GM18520 (cell line): ENCODE measurements around the gene ERICH6.

Source experiments
- ATAC-seq: cut with Tn5 transposase; IDR thresholded peaks from one replicate; pipeline ENCODE4 v1.9.1; 2021; ENCODE audit not compliant: unreplicated experiment

Gene ERICH6

GRCh38 chr3:150703756-150704344 lies at the start of gene ERICH6:
TSS of gene ERICH6 (minus strand) at chr3:150703920. CDS start at chr3:150703898, 22 bp downstream.
- ATAC-seq: peak; percentile 97

- no peak for ATAC-seq
Observed at GRCh38 chr3:150751781-150752263, 48.1 kb upstream of the ERICH6 start.

- ATAC-seq: no peak
Observed at GRCh38 chr3:150749255-150749654, 45.5 kb upstream of the ERICH6 start.

GRCh38 chr3:150748684-150749047 lies 44.9 kb upstream of the ERICH6 start:
- no peak for ATAC-seq

DNA sequence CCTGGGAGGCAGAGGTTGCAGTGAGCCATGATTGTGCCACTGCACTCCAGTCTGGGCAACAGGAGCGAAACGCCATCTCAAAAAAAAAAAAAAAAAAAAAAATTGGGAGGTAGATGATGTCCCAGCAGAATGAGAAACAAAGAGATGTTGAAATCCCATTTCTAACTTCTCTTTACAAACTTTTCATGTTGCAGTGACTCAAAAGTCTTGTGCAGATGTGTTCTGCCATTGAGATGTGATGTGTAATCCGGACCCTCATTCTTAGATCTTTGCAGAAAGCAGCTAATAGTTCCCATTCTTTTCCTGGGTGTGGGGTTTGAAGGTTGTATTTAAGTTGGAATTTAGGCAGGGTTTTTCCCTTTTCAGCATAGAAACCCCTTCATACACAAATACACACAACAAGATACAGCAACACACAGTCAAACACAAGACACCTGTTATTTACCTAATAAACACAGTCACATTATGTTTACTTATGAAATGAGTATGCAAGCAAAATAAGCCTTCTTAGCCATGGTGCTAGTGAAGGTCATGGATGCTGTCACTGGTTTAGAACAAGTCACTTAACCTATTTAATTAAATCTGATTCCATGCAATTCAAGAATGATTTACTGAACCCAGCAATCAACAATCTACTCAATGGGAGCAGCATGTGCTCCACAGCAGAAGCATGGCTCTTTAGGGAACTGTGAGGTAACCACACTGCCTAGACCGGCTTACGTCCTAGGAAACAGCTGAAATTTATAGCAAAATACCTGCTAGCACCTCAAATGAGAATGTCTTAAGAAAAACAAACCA lies 44.4 kb upstream of the ERICH6 start:
- ATAC-seq: no peak

- ATAC-seq: no peak
Observed at GRCh38 chr3:150746791-150747590, 43.3 kb upstream of the ERICH6 start.

DNA sequence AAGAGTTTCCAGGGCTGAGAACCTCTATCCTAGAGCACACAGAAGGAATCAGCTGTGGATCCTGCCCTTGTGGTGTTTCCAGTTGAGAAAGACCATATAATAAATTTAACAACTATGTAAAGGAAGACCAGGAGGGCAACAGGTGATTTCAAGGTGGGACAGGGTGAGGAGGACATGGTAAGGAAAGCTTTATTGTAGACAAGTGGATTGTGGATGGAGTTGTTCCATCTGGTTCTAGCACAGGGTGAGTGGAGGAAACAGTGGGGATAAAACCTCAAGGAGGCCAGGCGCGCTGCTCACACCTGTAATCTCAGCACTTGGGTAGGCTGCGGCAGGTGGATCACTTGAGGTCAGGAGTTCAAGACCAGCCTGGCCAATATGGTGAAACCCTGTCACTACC lies 42.1 kb upstream of the ERICH6 start:
- ATAC-seq: no peak

DNA sequence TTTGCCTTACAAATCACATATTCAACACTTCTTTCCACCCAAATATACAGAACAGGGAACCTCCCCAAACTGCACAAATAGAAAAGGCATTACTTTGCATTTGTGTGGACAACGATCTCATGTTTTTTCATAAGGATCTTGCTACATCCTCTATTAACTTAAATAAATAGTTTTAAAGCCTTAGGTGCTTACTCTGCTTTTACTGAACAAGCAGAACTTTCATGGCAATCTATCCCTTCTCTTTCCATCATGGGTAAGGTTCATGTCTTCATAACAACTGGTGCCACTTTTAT lies 41.1 kb upstream of the ERICH6 start:
- ATAC-seq: no peak

GRCh38 chr3:150744041-150744918 lies 40.6 kb upstream of the ERICH6 start:
- ATAC-seq: no peak

DNA sequence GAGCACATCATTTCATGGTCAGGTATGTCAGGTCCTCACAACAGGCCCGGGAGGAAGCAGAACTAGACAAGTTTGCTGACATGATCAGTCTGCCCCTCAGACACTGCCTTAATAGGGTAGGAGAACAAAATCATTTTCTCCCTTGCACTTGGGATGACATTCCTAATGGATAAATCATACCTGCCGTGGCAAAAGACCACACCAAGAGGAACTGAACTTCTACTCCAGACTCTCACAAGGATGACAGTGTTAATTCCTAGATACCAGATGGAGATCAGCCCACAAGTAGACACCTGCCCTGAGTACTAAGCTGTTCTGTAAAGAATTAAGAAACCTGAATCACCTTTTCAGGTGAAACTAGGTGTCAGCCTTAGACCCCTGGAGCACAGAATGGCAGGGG lies 39.8 kb upstream of the ERICH6 start:
- ATAC-seq: no peak

- no peak for ATAC-seq
Observed at GRCh38 chr3:150742679-150743078, 39.0 kb upstream of the ERICH6 start.

DNA sequence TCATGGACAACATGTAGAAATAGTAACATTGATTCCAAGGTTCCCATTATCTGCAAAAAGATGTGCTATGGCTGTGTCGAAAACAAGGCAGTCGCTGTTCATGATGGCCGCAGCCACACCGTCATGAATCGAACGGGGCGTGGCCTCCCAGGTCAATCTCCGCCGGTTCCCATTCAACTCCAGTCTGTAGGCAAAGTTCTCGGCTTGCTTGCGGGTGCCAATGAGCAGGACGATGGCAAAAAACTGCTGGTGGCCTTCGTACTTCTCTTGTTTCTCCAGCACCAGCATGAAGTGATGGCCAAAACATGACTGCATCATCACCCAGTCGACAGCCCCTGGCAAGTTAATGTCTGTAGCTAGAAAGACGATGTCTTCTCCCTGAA lies 38.4 kb upstream of the ERICH6 start:
- no peak for ATAC-seq

DNA sequence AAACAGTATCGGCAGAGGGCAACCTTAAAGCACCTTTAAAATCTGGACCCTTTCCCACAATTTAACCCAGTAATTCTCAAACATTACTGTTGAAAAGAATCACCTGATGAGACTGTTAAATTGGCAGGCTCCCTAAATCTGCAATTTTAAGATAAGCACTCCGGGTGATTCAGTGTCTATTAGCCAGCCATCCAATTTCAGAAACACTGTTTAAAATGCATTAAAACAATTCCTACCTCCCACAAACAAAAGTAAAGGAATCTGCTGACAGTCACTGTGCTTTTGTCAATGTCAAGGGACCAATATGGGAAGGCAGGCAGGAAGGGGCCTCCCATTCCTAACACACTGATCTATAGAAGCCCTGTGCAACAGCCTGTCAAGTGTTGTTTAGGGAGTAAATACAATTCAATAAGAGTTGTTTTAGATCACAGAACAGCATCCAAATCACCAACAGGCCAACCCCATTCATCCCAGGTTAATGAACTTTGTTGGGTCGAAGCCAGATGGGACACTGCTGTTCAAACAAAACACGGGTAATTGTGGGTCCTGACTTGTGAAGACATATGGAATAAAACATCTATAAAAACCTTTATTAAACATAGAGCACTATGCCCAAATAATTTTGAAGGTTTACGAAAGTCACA lies 37.9 kb upstream of the ERICH6 start:
- no peak for ATAC-seq

DNA sequence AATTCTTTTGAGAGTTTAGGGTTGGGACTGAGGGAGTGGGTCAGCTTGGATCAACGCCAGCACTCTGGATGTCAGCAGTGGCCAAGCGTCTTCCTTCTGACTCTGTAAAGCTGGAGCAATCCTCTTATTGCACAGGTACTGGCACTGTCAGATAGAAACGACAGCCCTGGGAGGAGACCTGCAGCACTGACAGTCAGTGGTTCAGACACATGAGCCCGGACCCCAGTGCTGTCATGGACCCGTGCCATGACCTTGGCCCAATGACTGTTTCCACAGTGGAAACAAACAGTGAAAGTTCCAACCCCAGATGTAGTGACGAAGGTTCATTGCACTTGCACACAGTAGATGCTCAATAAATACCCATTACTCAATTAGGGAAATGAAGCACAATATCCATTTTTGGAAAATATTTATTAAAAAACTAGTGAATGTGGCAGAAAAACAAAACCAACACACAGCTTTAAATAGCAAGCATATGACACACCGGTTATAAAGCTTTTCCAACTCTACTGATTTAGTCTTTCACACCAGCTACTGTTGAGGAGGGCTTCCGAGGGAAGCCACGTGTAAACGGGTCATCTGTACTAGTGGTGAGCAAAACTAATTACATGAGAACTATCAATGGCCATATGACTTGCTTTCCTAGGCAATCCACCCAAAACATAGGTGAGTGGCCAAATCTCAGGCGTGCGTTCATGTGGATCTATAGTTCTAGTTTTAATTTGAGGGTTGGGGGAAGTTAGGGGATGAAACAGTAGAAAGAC lies 37.2 kb upstream of the ERICH6 start:
- no peak for ATAC-seq

DNA sequence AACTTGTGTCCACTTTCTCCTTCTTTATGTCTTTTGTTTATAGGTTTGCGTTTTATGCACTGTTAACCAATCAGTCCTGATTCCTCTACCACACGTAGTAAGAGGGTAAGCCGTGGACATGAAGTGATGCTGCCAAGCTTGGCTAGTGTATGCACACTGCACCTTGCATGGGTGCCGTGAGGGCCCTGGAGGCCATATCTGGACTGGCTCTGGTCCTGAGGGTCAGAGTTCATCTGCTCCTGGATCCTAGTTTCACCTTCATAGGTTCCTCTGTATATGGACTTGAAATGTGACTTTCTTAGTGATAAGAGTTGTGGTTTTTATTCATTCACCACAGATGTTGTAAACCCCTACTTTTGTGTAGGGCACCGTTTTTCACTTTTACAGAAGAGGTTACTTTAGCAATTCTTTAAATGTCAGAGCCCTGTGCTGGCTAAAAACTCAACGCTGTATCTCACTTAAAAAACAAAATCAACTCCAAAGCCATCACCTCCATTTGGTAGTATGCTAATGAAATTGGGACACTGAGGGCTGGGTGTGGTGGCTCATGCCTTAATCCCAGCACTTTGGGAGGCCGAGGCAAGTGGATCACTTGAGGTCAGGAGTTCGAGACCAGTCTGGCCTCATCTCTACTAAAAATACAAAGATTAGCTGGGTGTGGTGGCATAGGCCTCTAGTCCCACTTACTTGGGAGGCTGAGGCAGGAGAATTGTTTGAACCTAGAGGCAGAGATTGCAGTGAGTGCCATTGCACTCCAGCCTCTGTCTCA lies 36.3 kb upstream of the ERICH6 start:
- ATAC-seq: no peak

GRCh38 chr3:150739200-150739863 lies 35.6 kb upstream of the ERICH6 start:
- peak; percentile 24 for ATAC-seq

- no peak for ATAC-seq
Observed at GRCh38 chr3:150738688-150739087, 35.0 kb upstream of the ERICH6 start.

- ATAC-seq: peak; percentile 53
Observed at GRCh38 chr3:150737874-150738679, 34.4 kb upstream of the ERICH6 start.
